Activated naive CD8-positive, alpha-beta T cell treated with anti-CD3 and anti-CD28 coated beads for 36 hours (primary cell): ENCODE results near the gene NGEF. TPM values are rescaled to one million over a fixed set of nuclear protein-coding genes. Genes with fewer than 3 reads are reported as not detected.

Source experiments
- DNase-seq: peaks from one replicate; pipeline ENCODE4 v3.0.0; 2021
- H3K27ac Mint-ChIP-seq: one replicate; pipeline ENCODE4 v1.8.0; 2022; ENCODE audit warnings: mild to moderate bottlenecking, moderate library complexity, mixed read lengths
- H3K27me3 Mint-ChIP-seq: one replicate; pipeline ENCODE4 v1.8.0; 2022; ENCODE audit warnings: mild to moderate bottlenecking, mixed read lengths
- H3K36me3 Mint-ChIP-seq: one replicate; pipeline ENCODE4 v1.8.0; 2021; ENCODE audit warnings: mild to moderate bottlenecking, mixed read lengths
- H3K4me1 Mint-ChIP-seq: one replicate; pipeline ENCODE4 v1.8.0; 2021; ENCODE audit warnings: mixed read lengths
- H3K4me3 Mint-ChIP-seq: one replicate; pipeline ENCODE4 v1.8.0; 2022; ENCODE audit warnings: mild to moderate bottlenecking, moderate library complexity, mixed read lengths
- H3K9me3 Mint-ChIP-seq: one replicate; pipeline ENCODE4 v1.8.0; 2022; ENCODE audit warnings: mixed read lengths
- total RNA-seq, 2 experiments: library from RNA; stranded (reverse); gene quantifications; one replicate each; pipeline ENCODE4 v1.2.3, GENCODE V29; 2021

Gene NGEF
- total RNA-seq, 2 experiments from 2014 or later, result not detected

GRCh38 chr2:232891621-232892071 lies 121.4 kb downstream of the NGEF start:
- Mint-ChIP-seq H3K27ac (no peak overlapping the region), H3K27me3 (peaks cover 9% of the 10 kb centered on the region), H3K4me3 (no peak overlapping the region), H3K9me3 (no peaks in the 10 kb centered on the region), H3K4me1 (no peaks in the 10 kb centered on the region), H3K36me3 (no peaks in the 10 kb centered on the region)
- no peak for DNase-seq

DNA sequence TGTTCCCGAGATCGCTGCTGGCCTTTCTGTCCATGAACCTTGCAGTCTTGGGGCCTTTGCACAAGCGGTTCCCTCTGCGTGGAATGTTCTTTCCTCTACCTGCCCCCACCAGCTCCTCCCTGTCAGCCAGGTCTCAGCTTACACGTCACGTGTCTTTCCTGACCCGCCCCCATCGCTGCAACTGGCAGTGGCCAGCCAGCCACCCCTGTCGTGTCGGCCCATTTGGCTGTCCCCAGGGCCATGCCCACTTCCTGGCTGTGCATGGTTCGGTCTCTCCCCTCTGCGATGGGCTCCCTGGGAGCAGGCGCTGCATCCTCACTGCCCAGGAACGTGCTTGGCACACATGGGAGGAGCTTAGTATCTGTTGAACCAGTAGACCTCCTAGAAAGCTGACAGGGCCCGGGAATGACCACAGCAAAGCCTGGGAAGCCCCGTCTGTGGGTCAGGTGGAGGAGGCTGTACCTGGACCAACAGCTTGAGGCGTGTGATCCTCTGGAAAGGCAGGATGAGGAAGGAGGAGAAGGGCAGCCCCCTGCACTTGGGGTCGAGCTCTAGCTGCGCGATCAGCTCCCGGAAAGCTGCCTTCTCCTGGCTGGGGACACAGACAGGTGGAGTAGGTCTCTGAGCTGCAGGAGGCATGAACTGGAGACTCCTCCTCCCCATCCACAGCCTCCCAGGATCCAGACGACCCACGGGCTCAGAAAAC lies 122.0 kb downstream of the NGEF start:
- peaks cover 9% of the 10 kb centered on the region for H3K27me3 Mint-ChIP-seq
- no peak for DNase-seq
- no peak overlapping the region for H3K27ac Mint-ChIP-seq
- no peaks in the 10 kb centered on the region for H3K36me3 Mint-ChIP-seq
- H3K4me1 Mint-ChIP-seq, result no peaks in the 10 kb centered on the region
- no peaks in the 10 kb centered on the region for H3K9me3 Mint-ChIP-seq
- H3K4me3 Mint-ChIP-seq, result no peak overlapping the region

- Mint-ChIP-seq H3K4me1 (no peaks in the 10 kb centered on the region), H3K4me3 (no peak overlapping the region), H3K36me3 (no peaks in the 10 kb centered on the region), H3K9me3 (no peaks in the 10 kb centered on the region), H3K27me3 (peaks cover 9% of the 10 kb centered on the region), H3K27ac (no peak overlapping the region)
- DNase-seq, result no peak
Measured at GRCh38 chr2:232890536-232890895, 122.5 kb downstream of the NGEF start.

DNA sequence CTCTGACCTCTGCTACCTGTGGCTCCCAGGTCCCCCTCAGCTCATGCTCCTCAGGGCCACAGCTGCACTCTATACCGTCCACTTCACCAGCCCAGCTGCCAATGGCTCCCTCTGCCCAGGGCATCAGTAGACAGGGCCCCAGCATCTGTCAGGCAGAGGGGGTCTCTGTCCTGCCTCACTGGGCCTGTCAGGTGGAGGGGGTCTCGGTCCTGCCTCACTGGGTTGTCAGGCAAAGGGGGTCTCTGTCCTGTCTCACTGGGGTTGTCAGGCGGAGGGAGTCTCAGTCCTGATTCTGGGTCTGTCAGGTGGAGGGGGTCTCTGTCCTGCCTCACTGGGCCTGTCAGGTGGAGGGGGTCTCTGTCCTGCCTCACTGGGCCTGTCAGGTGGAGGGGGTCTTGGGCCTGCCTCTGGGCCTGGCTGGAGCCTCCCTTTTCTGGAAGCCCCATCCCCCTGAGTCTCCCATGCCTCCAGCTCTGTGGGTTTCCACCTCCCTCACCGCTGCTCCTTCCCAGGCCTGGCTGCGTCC lies 123.1 kb downstream of the NGEF start:
- Mint-ChIP-seq H3K9me3 (no peaks in the 10 kb centered on the region), H3K36me3 (no peaks in the 10 kb centered on the region), H3K27ac (no peak overlapping the region), H3K27me3 (peaks cover 9% of the 10 kb centered on the region), H3K4me1 (no peaks in the 10 kb centered on the region), H3K4me3 (no peak overlapping the region)
- no peak for DNase-seq

DNA sequence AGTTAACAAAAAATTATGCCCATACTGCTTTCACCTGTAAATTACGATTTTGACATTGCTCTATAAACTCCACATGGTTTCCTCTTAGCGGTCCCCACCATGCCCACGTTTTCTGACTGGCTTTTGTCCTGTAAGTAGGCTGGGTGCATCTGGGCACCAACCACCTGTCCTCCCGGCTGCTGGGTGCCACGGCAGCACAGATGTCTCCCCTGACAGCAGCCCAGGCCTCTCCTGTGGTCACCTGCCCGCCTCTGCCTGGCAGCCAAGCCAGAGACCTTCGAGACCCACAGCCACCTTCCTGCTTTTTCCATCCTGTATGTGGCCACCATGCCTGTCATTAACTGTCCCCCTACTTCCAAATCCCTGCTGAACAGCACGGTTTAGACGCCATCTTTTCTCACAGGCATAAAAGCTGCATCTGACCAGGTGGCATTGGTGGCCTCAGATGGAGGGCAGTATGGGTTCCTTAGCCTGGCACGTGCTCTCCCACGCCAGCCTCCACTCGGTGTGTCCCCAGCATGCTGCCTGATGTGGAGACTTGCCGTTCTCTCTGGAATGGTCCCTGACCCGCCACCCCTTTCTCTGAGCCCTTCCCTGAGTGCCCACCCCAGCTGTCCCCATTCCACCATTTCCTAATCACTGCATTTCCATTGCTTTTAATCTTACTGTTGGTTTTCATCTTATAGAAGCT lies 124.1 kb downstream of the NGEF start:
- no peak for DNase-seq
- Mint-ChIP-seq H3K36me3 (no peaks in the 10 kb centered on the region), H3K27ac (no peak overlapping the region), H3K4me3 (no peak overlapping the region), H3K27me3 (peaks cover 9% of the 10 kb centered on the region), H3K4me1 (no peaks in the 10 kb centered on the region), H3K9me3 (no peaks in the 10 kb centered on the region)

GRCh38 chr2:232888099-232888836 lies 124.8 kb downstream of the NGEF start:
- no peaks in the 10 kb centered on the region for H3K36me3 Mint-ChIP-seq
- H3K4me1 Mint-ChIP-seq, result no peaks in the 10 kb centered on the region
- H3K27ac Mint-ChIP-seq, result no peak overlapping the region
- H3K9me3 Mint-ChIP-seq, result no peaks in the 10 kb centered on the region
- H3K27me3 Mint-ChIP-seq, result peaks cover 9% of the 10 kb centered on the region
- H3K4me3 Mint-ChIP-seq, result no peak overlapping the region
- DNase-seq, result no peak

DNA sequence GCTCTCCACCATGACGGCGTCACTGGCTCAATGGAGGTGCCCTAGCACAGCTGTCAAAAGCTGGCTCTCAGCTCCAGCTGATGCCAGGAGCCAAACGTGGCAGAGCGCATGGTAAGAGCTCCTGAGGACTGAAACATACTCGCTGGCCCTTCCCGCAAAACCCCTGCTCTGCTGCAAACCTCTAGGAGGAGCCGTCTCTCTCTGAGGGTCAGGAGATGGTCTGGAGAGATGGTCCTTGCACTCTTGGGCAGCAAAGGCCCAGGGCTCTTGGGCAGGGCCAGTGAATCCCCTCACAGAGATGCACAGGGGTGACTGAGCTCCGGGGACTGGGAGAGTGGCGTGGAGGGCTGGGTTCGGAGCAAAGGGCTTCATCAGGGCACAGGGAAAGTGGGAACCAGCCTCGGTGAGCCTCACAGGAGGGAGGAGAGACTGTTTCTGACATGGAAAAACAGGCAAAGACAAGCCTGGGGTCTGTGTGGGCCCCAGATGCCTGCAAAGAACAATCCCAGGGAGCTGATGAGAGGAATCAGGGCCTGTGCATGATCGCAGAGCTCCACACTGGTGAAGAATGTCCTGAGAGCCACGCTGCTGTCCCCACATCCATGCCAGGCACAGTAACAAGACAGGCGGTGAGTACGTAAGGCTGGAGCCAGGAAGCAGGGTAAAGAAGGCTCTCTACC lies 125.7 kb downstream of the NGEF start:
- Mint-ChIP-seq H3K27me3 (peaks cover 9% of the 10 kb centered on the region), H3K4me3 (no peak overlapping the region), H3K4me1 (no peaks in the 10 kb centered on the region), H3K36me3 (no peaks in the 10 kb centered on the region), H3K9me3 (no peaks in the 10 kb centered on the region), H3K27ac (no peak overlapping the region)
- DNase-seq, result no peak

- Mint-ChIP-seq H3K4me1 (no peaks in the 10 kb centered on the region), H3K27ac (no peak overlapping the region), H3K4me3 (no peak overlapping the region), H3K9me3 (no peaks in the 10 kb centered on the region), H3K27me3 (peaks cover 9% of the 10 kb centered on the region), H3K36me3 (no peaks in the 10 kb centered on the region)
- DNase-seq, result no peak
Measured at GRCh38 chr2:232886632-232887031, 126.4 kb downstream of the NGEF start.

- Mint-ChIP-seq H3K36me3 (no peaks in the 10 kb centered on the region), H3K27ac (no peak overlapping the region), H3K4me1 (no peaks in the 10 kb centered on the region), H3K9me3 (no peaks in the 10 kb centered on the region), H3K4me3 (no peak overlapping the region), H3K27me3 (peaks cover 9% of the 10 kb centered on the region)
- no peak for DNase-seq
Measured at GRCh38 chr2:232886176-232886575, 126.9 kb downstream of the NGEF start.

DNA sequence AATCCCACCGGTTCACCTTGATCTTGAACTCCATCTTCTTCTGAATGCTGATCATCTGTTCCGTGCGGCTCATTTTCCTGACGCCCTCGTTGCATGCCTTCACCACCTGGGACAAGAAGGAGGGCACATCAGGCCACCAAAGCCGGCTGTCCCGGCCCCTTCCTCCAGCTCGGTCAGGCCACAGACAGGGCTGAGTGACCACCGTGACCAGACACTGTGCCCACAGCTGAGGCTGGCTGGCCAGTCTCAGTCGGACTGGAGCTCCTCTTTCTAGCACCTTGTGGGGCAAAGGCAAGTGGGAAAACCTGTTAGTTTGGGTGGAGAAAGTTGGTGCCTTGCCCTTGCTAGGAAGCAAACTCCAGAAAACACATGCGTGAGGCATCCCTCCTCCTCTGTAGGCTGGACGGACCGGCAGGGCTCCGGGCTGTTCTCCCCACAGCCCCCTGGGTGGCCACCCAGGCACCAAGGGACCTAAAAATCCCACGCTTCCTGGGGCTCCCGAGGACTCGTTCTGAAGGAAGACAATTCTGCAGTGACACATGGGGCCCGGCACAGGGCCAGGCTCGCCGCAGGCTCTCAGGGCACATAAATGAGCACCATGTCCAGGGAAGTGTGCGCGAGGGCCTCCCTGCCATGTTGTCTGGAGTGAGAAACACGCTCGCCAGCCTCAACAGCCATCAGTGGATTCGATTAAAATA lies 127.6 kb downstream of the NGEF start:
- no peak overlapping the region for H3K27ac Mint-ChIP-seq
- H3K27me3 Mint-ChIP-seq, result peaks cover 3% of the 10 kb centered on the region
- no peak for DNase-seq

DNA sequence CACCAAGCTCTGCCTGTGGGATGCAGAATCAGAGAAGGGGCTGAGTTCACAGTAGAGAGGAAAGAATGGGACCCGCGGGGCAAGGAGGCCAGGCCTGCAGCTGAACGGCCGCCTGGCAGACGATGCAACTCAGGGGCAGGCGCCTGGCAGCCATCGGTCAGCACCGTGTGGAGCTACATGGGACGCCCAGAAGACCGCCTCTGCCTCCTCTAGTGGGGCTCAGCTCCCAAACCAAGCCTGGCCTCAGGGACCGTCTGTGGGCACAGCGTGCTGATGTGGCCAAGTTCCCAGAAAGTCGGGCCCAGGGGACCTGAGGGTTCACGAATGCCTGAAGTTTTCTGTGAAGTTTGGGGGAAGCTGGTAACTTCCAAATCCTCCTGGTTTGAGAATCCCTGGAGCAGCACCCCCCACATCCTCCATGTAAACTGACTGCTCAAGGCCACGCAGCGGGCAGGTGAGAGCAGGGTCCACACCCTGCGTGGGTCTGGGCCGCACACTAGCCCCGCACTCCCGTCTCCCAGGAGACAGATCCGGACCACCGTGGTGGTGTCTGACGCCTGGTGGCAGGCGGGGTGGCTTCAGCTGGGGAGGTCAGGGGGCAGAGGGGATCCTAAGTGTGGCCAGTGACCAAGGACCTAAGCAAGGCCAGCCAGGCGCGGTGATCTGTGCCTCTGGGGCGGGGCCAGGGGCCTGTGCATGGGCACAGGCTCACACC lies 128.3 kb downstream of the NGEF start:
- Mint-ChIP-seq H3K36me3 (no peaks in the 10 kb centered on the region), H3K9me3 (no peaks in the 10 kb centered on the region), H3K27ac (no peak overlapping the region), H3K27me3 (no peaks in the 10 kb centered on the region), H3K4me1 (no peaks in the 10 kb centered on the region), H3K4me3 (no peak overlapping the region)
- no peak for DNase-seq

More for the DNA sequence above, 127.6 kb downstream of the NGEF start:
- Mint-ChIP-seq H3K36me3 (no peaks in the 10 kb centered on the region), H3K9me3 (no peaks in the 10 kb centered on the region), H3K4me1 (no peaks in the 10 kb centered on the region), H3K4me3 (no peak overlapping the region)

- H3K9me3 Mint-ChIP-seq, result no peaks in the 10 kb centered on the region
- no peaks in the 10 kb centered on the region for H3K36me3 Mint-ChIP-seq
- no peaks in the 10 kb centered on the region for H3K4me1 Mint-ChIP-seq
- DNase-seq, result no peak
- H3K27ac Mint-ChIP-seq, result no peak overlapping the region
- no peaks in the 10 kb centered on the region for H3K27me3 Mint-ChIP-seq
- no peak overlapping the region for H3K4me3 Mint-ChIP-seq
Measured at GRCh38 chr2:232884001-232884421, 129.0 kb downstream of the NGEF start.

DNA sequence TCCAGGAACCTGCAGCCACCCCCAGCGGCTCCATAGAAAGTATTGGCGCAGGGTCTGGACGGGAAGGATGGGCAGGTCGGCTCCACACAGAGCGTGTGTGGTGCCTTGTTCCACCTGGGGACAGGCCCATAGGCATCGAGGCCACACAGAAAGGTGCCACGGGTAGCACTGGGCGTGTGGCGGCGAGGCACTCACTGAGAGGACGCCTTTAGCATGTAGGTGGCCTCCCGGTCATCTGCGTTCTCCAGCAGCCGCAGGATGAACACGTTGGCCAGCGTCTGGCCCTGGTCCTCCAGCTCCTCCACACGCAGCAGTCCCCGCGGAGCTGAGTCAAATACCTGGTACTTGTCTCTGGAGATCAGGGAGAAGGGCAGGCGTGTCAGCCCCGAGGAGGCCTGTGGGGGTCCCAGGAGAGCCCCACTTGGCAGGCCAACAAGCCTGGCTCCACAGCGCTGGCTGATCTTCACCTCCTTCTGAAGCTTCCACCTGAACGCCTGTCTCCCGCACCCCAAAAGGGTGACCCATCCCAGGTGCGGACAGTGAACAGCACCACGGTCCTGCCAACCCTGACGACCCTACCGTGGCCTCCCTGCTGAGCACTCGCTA lies 129.8 kb downstream of the NGEF start:
- Mint-ChIP-seq H3K27me3 (no peaks in the 10 kb centered on the region), H3K4me3 (no peak overlapping the region), H3K36me3 (no peaks in the 10 kb centered on the region), H3K27ac (no peak overlapping the region), H3K4me1 (no peaks in the 10 kb centered on the region), H3K9me3 (no peaks in the 10 kb centered on the region)
- no peak for DNase-seq
